ENCODE data around the gene PLCD4.

PLCD4 gene

GRCh38 chr2:218607436-218608115 is at the start of gene PLCD4:
PLCD4 (plus strand) TSS chr2:218607899; CDS start chr2:218615740, 7,841 bp downstream.
- no peak for DNase-seq

DNA sequence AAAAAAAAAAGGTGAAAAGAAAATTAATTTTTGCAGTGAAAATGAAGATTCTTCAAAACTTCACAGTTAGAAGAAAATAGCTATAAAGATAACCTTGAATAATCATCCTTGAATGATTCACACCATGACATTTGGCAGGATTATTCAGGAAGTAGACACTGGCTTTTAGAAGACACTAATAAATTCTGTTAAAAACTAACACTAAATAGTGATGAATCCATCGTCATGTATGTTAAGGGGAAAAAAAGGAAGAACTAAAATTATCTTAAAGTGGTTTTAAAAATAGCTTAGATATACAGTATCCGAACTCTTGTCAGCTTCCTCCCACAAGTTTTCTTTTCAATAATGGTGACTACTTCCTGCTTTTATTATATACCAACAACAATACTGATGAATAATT is 49.8 kb upstream of the PLCD4 start:
- no peak for DNase-seq

- no peak for DNase-seq
These were observed 48.7 kb upstream of the PLCD4 start for GRCh38 chr2:218558986-218559385.

DNA sequence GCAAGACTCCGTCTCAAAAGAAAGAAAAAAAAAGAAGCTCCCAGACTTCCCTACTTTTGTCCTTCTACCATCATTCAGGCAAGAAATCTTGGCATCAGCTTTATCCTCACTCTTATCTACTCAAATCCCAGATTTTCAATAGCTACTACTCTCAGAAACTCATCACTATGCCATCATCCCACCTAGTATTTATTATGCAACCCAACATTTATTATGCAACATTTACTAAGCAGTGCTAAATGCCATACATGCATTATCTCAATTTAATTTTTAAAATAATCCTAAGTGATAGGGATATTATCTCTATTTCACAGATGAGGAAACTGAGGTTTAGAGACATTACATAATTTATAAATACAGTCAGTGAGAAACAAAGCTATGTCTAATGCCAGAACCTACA is 43.6 kb upstream of the PLCD4 start:
- DNase-seq, result no peak

GRCh38 chr2:218566296-218566695 is 41.4 kb upstream of the PLCD4 start:
- DNase-seq, result no peak

- no peak for DNase-seq
These were observed 39.9 kb upstream of the PLCD4 start for GRCh38 chr2:218567797-218568189.

DNA sequence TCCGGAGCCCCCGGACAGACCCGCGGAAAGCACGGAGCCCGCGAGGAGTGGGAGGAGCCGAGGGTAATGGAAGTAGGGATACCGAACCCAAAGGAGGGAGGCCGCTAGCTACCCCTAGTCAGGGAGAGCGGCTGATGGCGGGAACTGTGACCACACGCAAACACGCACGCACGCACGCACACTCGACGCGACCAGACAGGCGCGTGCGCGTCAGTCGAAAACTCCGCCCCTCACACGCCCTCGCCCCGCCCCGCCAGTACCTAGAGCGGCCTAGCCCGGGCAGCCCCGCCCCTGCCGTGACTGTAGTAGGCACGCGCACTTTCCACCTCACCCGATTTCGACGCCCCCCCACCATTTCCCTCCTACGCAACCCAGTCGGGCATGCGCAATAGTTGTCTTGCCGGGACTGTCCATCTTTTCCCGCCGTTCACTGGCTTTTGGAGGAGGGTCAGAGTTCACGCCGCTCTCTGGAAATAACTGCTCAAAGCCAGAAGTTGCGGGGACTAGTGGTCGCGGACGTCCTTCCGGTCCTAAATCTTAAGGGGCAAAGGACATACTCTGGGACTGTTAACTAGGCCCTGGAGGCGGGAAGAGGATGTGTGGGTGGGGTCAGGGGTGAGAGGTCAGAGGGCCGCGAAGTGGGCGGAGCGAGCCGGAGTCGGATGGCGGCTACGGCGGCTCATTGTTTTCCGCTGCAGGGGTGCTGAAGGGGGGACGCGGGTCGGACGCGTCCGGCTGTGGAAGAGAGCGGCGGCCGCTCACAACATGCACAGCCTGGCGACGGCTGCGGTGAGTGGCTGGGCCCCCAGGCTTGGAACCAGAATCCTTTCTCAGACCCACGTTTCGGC is 39.3 kb upstream of the PLCD4 start, which contains the start of the genes CNOT9 and USP37:
Gene CNOT9, plus strand, starts transcription at position 650 of the 848 bp plus-strand sequence. Its CDS starts 116 bp downstream, at position 766.
Gene USP37, minus strand, starts transcription at position 162 of the 848 bp plus-strand sequence. CDS start 9,698 bp downstream, outside the sequence.
- DNase-seq, result peak; percentile 95

GRCh38 chr2:218569038-218569431 is 38.7 kb upstream of the PLCD4 start:
- DNase-seq, result no peak

DNA sequence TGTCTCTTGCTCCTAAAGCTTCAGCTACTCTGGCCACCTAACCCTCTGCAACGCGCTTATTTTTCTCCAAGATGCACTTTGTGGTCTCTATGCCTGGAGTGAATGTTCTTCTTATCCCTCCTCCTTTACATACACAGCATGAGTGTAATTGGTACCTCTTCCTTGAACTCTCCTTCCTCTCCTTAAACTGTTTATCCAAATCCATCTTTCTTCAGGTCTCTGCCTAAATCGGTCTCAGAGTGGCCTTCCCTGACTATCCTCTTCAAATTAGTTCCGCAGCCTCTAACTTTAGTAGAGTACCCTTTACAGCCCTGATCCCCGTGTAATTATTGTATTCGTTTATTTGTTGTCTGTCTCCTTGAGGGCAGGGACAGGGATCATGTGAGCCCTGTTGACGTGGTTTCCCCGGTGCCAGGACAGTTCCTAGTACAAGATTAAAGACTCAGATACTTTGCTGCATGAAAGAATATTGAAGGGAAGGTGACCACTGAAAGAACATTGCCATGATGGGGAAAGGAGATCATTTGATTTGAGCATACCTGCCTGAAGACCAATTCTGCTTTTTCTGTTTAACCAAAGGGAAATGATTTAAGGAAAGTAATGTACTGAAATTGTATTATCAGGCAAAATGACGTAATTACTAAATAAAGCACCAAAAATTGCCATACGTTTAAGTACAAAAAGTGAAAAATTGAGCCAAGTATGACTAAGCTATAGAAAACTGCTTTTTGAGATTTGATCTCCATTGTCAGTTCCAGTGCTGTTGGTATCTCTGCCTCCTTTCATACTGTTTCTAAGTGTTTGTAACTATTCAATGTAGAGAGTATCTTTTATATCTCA is 37.8 kb upstream of the PLCD4 start:
- DNase-seq, result no peak

- DNase-seq, result no peak
These were observed 36.8 kb upstream of the PLCD4 start for GRCh38 chr2:218570850-218571249.

DNA sequence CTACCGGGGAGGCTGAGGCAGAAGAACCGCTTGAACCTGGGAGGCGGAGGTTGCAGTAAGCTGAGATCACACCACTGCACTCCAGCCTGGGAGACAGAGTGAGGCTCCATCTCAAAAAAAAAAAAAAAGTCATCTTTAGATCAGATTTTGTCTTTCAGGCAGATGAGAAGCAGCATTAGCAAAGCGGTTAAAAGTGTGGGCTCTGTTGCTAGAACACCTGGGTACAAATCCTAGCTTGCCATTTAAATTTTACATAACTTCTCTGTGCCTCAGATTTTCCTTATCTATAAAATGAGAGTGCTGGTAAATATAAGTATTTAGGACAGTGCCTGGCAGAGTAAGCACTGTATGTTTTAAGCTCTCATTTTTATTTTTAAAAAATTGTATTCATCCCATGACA is 30.8 kb upstream of the PLCD4 start:
- no peak for DNase-seq

GRCh38 chr2:218577482-218578220 is 30.0 kb upstream of the PLCD4 start:
- DNase-seq, result no peak

GRCh38 chr2:218578272-218578877 is 29.3 kb upstream of the PLCD4 start:
- DNase-seq, result no peak

DNA sequence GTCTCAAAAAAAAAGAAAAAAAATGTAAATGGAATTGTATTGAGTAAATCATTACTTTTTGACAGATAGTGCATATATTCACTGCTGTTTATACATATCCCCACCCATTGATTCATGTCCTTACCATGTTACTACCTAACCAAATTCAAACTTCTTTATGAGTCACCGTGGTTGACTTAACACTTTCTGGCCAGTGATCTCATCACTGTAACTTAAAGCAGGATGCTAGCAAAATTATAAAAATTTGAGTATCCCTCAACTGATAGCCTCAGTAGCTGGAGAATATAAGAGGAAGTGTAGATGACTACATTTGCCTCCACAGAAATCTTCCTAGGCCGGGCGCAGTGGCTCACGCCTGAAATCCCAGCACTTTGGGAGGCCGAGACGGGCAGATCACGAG is 25.6 kb upstream of the PLCD4 start:
- no peak for DNase-seq

- DNase-seq, result no peak
These were observed 23.5 kb upstream of the PLCD4 start for GRCh38 chr2:218583983-218584850.

- no peak for DNase-seq
These were observed 22.2 kb upstream of the PLCD4 start for GRCh38 chr2:218585541-218585940.

DNA sequence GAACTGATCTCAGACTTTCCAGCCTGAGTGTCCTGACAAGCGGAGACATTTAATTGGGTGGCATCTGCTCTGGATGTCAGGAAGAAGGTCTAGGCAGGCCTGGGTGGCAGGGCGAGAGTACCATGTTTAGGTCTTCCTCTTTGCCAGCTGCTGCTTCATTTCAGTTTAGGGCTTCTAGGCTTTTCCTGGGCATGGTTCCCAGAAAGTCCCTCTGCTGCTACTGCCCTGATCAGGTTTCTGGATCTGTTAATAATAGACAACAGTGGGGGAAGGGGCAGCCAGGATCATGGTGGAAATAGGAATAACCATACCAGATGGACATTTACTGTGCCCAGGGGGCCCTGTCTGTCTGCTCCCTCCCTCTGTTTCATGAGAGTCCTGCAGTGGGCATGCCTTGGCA is 2.3 kb upstream of the PLCD4 start:
- no peak for DNase-seq

DNA sequence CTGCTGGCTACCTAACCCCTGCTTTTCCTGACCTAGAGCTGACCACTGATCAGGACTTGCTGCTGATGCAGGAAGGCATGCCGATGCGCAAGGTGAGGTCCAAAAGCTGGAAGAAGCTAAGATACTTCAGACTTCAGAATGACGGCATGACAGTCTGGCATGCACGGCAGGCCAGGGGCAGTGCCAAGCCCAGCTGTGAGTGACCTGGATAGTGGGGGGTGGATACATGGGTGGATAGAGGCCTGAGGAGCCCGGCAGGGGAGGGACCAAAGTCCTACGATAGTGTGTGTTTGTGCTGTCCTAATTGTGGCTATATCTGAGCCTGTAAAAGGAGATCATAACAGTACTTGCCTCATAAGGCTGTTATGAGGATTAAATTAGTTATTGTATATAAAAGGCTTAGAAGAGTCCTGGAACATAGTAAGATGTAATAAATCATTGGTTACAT is 8.2 kb downstream of the PLCD4 start:
- no peak for DNase-seq

DNA sequence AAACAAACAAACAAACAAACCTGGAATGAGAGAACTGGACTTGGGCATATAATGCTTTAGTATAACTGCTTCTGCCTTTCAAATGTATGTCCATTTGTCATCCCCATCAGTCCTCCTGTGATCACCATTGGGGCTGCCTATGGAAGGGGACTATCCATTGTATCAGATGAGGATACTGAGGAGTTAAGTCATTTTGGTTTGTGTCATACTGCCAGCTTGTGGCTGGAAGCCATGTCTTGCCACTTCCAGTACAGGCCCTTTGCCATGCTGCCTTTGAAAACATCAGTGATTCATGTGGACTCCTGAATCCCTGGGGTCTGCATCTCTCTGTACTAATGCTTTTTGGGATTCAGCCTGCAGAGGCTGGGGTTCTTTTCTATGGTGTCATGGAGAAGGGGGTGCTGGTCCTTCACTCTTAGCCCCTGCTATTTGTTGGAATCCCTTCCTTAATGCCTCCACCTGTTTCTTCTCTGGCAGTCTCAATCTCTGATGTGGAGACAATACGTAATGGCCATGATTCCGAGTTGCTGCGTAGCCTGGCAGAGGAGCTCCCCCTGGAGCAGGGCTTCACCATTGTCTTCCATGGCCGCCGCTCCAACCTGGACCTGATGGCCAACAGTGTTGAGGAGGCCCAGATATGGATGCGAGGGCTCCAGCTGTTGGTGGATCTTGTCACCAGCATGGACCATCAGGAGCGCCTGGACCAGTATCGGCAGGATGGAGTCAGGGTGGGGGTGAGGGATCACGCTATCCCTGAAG is 10.6 kb downstream of the PLCD4 start:
- no peak for DNase-seq

- no peak for DNase-seq
These were observed 13.3 kb downstream of the PLCD4 start for GRCh38 chr2:218621007-218621406.

Data from GF-D8 (cell line).